Upper lobe of left lung (tissue), 6 donors: ENCODE measurements around the gene SYT5. TPM values are rescaled to one million over a fixed set of nuclear protein-coding genes. Genes with fewer than 3 reads are reported as not detected.

Source experiments
- ATAC-seq, 2 donors: fragments of 200-7000 bp; cut with Tn5 transposase; one replicate each; pipeline ENCODE4 v1.9.1; 2022; ENCODE audit warnings: mild to moderate bottlenecking in 2 of 2, moderate library complexity in 2 of 2; ENCODE audit not compliant: low FRiP score in 2 of 2
- DNase-seq, 2 donors: peaks; one replicate each; pipeline ENCODE4 v3.0.0-alpha.2; 2019 to 2020
- H3K27ac ChIP-seq, 4 donors: fragments of 200-600 bp; sonication (generic); one replicate each; pipeline ENCODE4 v1.5.1; 2016 to 2019
- H3K27me3 ChIP-seq, 4 donors: fragments of 200-600 bp; sonication (generic); one replicate each; pipeline ENCODE4 v1.5.1; 2017 to 2019
- H3K36me3 ChIP-seq, 4 donors: fragments of 200-600 bp; sonication (generic); one replicate each; pipeline ENCODE4 v1.5.1; 2016 to 2019
- H3K4me1 ChIP-seq, 4 donors: fragments of 200-600 bp; sonication (generic); one replicate each; pipeline ENCODE4 v1.5.1; 2018 to 2019
- H3K4me3 ChIP-seq, 4 donors: fragments of 200-600 bp; sonication (generic); one replicate each; pipeline ENCODE4 v1.5.1; 2017 to 2019; ENCODE audit warnings: mild to moderate bottlenecking in 2 of 4, moderate library complexity in 1 of 4
- H3K9me3 ChIP-seq, 4 donors: fragments of 200-600 bp; sonication (generic); one replicate each; pipeline ENCODE4 v1.5.1; 2018 to 2019
- CTCF ChIP-seq, 6 experiments: fragments of 450-650 bp in 4 of 6; fragments of 200-600 bp in 2 of 6; sonication (generic) in 2 of 6; IDR thresholded peaks; one replicate each; pipeline ENCODE4 v1.5.1; 2016 to 2019; ENCODE audit warnings: antibody characterized with exemption in 6 of 6
- EP300 ChIP-seq, 4 donors: sonication (generic); formaldehyde crosslinking; IDR thresholded peaks; one replicate each; pipeline ENCODE4 v1.5.1; 2017; ENCODE audit warnings: antibody characterized with exemption in 4 of 4, control low read depth in 2 of 4
- POLR2A ChIP-seq, 4 donors: fragments of 450-650 bp; IDR thresholded peaks; one replicate each; pipeline ENCODE4 v1.5.1; 2016 to 2017; ENCODE audit warnings: antibody characterized with exemption in 4 of 4, mild to moderate bottlenecking in 2 of 4
- POLR2AphosphoS5 ChIP-seq, 2 donors: sonication (generic); formaldehyde crosslinking; IDR thresholded peaks; one replicate each; pipeline ENCODE4 v1.5.1; 2017; ENCODE audit warnings: antibody characterized with exemption in 2 of 2
- WGBS, 2 donors: methylation state at CpG; one replicate each; pipeline ENCODE4 v1.1.5; 2017 to 2018; 5-methylcytosine and 5-hydroxymethylcytosine counted together
- total RNA-seq, 6 donors: library from RNA; depleted of rRNA in 4 of 6; stranded (reverse); fragments of >200 nt in 4 of 6; gene quantifications; one replicate each; pipeline versions ENCODE4 v1.1.0 to v1.2.1, GENCODE V29; 2016 to 2021
- donor health status: DM: no; HTN: no; CAD: no; lungs with moderate emphysema.
- donor health status: DM: no; HTN: yes; CAD: no; lungs with severe emphysema.

The SYT5 gene
- total RNA-seq, 6 donors from 2014 or later: 0.11 to 0.91 TPM; not detected in 4

- peaks cover 10 to 14% (median 12%) of the 10 kb centered on the region in 4 donors for H3K4me1 ChIP-seq
- no peaks in the 10 kb centered on the region for H3K36me3 ChIP-seq
- peaks cover 0 to 13% (median 5%) of the 10 kb centered on the region in 4 donors for H3K9me3 ChIP-seq
- peak overlapping the region in 3 of 4 donors; percentile 40 to 51 (median 44) for H3K4me3 ChIP-seq
- ATAC-seq: peak; percentile 84 to 97
- WGBS, 2 donors: 8 to 9% methylated on average over 19 to 22 of the region's 36 CpGs
- peak; percentile 58 to 85 for DNase-seq
- TF ChIP-seq EP300 (IDR thresholded peaks at IDR 0.05) (no peak), POLR2AphosphoS5 (IDR thresholded peaks at IDR 0.05) (peak; percentile 22 to 29), POLR2A (IDR thresholded peaks at IDR 0.05) (peak in 1 of 4 donors; percentile 41), CTCF (IDR thresholded peaks at IDR 0.05) (no peak)
- peak overlapping the region in 3 of 4 donors; percentile 40 to 62 (median 60) for H3K27ac ChIP-seq
- H3K27me3 ChIP-seq: no peaks in the 10 kb centered on the region
Measured at GRCh38 chr19:55216461-55217198, 36.5 kb upstream of the SYT5 start.

GRCh38 chr19:55213547-55213946 is 33.5 kb upstream of the SYT5 start:
- H3K4me1 ChIP-seq: peaks cover 10 to 14% (median 12%) of the 10 kb centered on the region in 4 donors
- H3K27me3 ChIP-seq: no peaks in the 10 kb centered on the region
- H3K36me3 ChIP-seq: no peaks in the 10 kb centered on the region
- 86 to 87% methylated on average over 5 to 7 of the region's 7 CpGs for WGBS, 2 donors
- no peak overlapping the region for H3K27ac ChIP-seq
- DNase-seq (no peak), ATAC-seq (no peak)
- TF ChIP-seq POLR2A (IDR thresholded peaks at IDR 0.05) (no peak), EP300 (IDR thresholded peaks at IDR 0.05) (no peak), CTCF (IDR thresholded peaks at IDR 0.05) (no peak), POLR2AphosphoS5 (IDR thresholded peaks at IDR 0.05) (no peak)
- H3K9me3 ChIP-seq: peaks cover 0 to 13% (median 5%) of the 10 kb centered on the region in 4 donors
- H3K4me3 ChIP-seq: no peak overlapping the region

DNA sequence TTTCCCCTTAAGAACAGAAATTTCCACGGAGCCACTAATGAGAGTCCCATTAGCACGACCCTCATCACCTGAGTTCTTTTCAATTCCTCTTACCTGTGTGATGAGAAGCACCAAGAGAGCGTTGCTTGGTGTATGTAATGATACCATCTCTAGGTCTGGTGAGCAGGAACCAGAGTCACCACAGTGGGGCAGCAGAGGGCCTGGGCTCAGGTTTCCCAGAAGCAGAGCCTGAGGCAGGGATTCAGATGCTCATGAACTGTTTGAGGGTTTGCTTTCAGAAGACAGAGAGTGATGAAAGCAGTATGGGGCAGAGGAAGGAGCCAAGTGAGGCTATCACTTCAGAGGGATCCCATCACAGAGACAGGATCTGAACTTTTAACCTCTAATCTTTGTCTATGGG is 32.4 kb upstream of the SYT5 start:
- H3K27me3 ChIP-seq: no peaks in the 10 kb centered on the region
- H3K4me1 ChIP-seq: peaks cover 10 to 13% (median 12%) of the 10 kb centered on the region in 4 donors
- WGBS, 2 donors: 84 to 87% methylated on average over 3 of the region's 3 CpGs
- DNase-seq (peak in 1 of 2 donors; percentile 36), ATAC-seq (no peak)
- H3K9me3 ChIP-seq: peaks cover 0 to 13% (median 5%) of the 10 kb centered on the region in 4 donors
- no peak overlapping the region for H3K27ac ChIP-seq
- H3K4me3 ChIP-seq: no peak overlapping the region
- no peaks in the 10 kb centered on the region for H3K36me3 ChIP-seq
- TF ChIP-seq POLR2A (IDR thresholded peaks at IDR 0.05) (no peak), CTCF (IDR thresholded peaks at IDR 0.05) (peak in 2 of 6 experiments; percentile 14 to 16)

DNA sequence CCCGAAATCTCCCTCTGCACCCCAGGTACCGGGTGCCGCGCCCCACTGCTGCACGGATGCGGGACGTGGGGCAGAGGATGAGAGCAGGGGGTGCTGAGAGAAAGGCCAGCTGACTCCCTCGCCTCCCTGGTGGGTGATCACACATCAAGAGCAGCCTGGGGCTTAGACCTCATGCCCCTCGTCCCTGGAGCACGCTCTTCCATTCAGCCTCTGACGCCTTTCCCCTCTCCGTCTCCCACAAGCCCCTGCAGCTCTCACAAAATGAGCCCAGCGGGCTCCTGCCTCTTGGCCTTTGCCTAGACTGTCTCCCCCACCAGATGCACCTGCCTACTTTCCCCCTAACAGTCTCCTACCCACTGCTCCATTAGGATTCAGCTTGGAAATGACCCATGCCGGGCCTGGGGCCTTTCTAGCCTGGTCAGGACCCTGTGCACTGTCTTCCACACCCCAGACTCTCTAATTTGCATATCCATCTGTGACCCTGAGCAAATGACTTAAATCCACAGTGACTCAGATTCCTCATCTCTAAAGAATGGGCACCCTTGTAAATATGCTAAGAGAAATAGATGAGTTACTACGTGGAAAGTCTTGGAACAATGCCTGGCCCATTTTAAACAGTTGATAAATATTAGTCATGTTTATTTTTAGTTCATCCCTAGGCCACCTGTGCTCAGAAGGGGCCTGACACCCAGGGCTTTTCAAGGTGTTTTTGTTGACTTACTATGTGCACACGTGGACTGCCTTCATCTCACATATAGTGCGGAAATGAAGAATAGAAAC is 29.8 kb upstream of the SYT5 start:
- peaks cover 0 to 13% (median 5%) of the 10 kb centered on the region in 4 donors for H3K9me3 ChIP-seq
- WGBS, 2 donors: 72 to 74% methylated on average over 16 to 17 of the region's 17 CpGs
- H3K27me3 ChIP-seq: no peaks in the 10 kb centered on the region
- no peak overlapping the region for H3K4me3 ChIP-seq
- ATAC-seq: no peak
- H3K36me3 ChIP-seq: no peaks in the 10 kb centered on the region
- H3K27ac ChIP-seq: no peak overlapping the region
- TF ChIP-seq POLR2AphosphoS5 (IDR thresholded peaks at IDR 0.05): no peak
- DNase-seq: no peak
- H3K4me1 ChIP-seq: peaks cover 0 to 6% (median 5%) of the 10 kb centered on the region in 4 donors
